GM23338 (cell line): Measurements from ENCODE around the gene SPATS1. TPM values are rescaled to one million over a fixed set of nuclear protein-coding genes. Genes with fewer than 3 reads are reported as not detected.

Experiments used
- ATAC-seq: fragments of 200-7000 bp; cut with Tn5 transposase; 3 replicates; pipeline ENCODE4 v1.9.1; 2020
- DNase-seq: peaks from one replicate; pipeline ENCODE4 v3.0.0-alpha.2; 2015; ENCODE audit warnings: low spot score
- H2AFZ ChIP-seq: fragments of 200-600 bp; sonication (generic); 2 replicates; pipeline ENCODE4 v1.8.0; 2016; ENCODE audit warnings: antibody characterized with exemption, mild to moderate bottlenecking, moderate library complexity
- H3F3A ChIP-seq: fragments of 200-600 bp; sonication (generic); replicated peaks from 2 replicates; pipeline ENCODE4 v1.8.0; 2017; ENCODE audit warnings: antibody characterized with exemption, mixed run types, low read depth
- H3K27ac ChIP-seq: fragments of 200-600 bp; sonication (generic); 2 replicates; pipeline ENCODE4 v1.6.1; 2016; ENCODE audit warnings: low read depth
- H3K27me3 ChIP-seq: fragments of 200-600 bp; sonication (generic); 2 replicates; pipeline ENCODE4 v1.8.0; 2016; ENCODE audit warnings: mild to moderate bottlenecking, mixed run types, moderate library complexity; ENCODE audit not compliant: insufficient read depth
- H3K36me3 ChIP-seq: fragments of 200-600 bp; sonication (generic); 2 replicates; pipeline ENCODE4 v1.8.0; 2016; ENCODE audit warnings: mild to moderate bottlenecking; ENCODE audit not compliant: insufficient read depth
- H3K4me1 ChIP-seq: fragments of 200-600 bp; sonication (generic); 2 replicates; pipeline ENCODE4 v1.8.0; 2016; ENCODE audit warnings: mild to moderate bottlenecking, moderate library complexity; ENCODE audit not compliant: insufficient read depth
- H3K4me2 ChIP-seq: fragments of 200-600 bp; sonication (generic); 2 replicates; pipeline ENCODE4 v1.7.1; 2017; ENCODE audit warnings: mixed run types
- H3K4me3 ChIP-seq: fragments of 200-600 bp; sonication (generic); 2 replicates; pipeline ENCODE4 v1.6.1; 2016; ENCODE audit warnings: mixed run types
- H3K79me2 ChIP-seq: fragments of 200-600 bp; sonication (generic); replicated peaks from 2 replicates; pipeline ENCODE4 v1.8.0; 2017; ENCODE audit warnings: mild to moderate bottlenecking; ENCODE audit not compliant: insufficient read depth
- H3K9me2 ChIP-seq: fragments of 200-600 bp; sonication (generic); 2 replicates; pipeline ENCODE4 v1.8.0; 2017; ENCODE audit not compliant: insufficient read depth
- H4K20me1 ChIP-seq: fragments of 200-600 bp; sonication (generic); replicated peaks from 2 replicates; pipeline ENCODE4 v1.8.0; 2017; ENCODE audit warnings: mild to moderate bottlenecking; ENCODE audit not compliant: insufficient read depth
- H3K27ac Mint-ChIP-seq: 2 replicates; pipeline ENCODE4 v1.8.0; 2020; ENCODE audit warnings: inconsistent platforms, mild to moderate bottlenecking, moderate library complexity, mixed read lengths
- H3K27me3 Mint-ChIP-seq: 3 replicates; pipeline ENCODE4 v1.8.0; 2022; ENCODE audit warnings: low read depth, mild to moderate bottlenecking, moderate library complexity, mixed read lengths, inconsistent platforms; ENCODE audit not compliant: insufficient read depth, poor library complexity
- H3K36me3 Mint-ChIP-seq: 3 replicates; pipeline ENCODE4 v1.8.0; 2021; ENCODE audit warnings: low read depth, mild to moderate bottlenecking, inconsistent platforms, moderate library complexity, mixed read lengths
- H3K4me1 Mint-ChIP-seq: 3 replicates; pipeline ENCODE4 v1.8.0; 2020; ENCODE audit warnings: mild to moderate bottlenecking, inconsistent platforms, mixed read lengths
- H3K4me3 Mint-ChIP-seq: 3 replicates; pipeline ENCODE4 v1.8.0; 2021; ENCODE audit warnings: moderate library complexity, mild to moderate bottlenecking, inconsistent platforms, mixed read lengths
- H3K9me3 Mint-ChIP-seq: 3 replicates; pipeline ENCODE4 v1.8.0; 2020; ENCODE audit warnings: moderate library complexity, mild to moderate bottlenecking, inconsistent platforms, mixed read lengths
- CREB1 ChIP-seq: fragments of 250-450 bp; sonication (Bioruptor Pico); IDR thresholded peaks from 2 replicates; pipeline ENCODE4 v1.5.0; 2020; ENCODE audit warnings: low read depth, mild to moderate bottlenecking, moderate library complexity
- EZH2 ChIP-seq: fragments of 200-600 bp; sonication (generic); IDR thresholded peaks from one replicate; pipeline ENCODE4 v1.8.0; 2017; ENCODE audit warnings: antibody characterized with exemption, mild to moderate bottlenecking, low read depth; ENCODE audit not compliant: unreplicated experiment
- EZH2phosphoT487 ChIP-seq: fragments of 200-600 bp; sonication (generic); IDR thresholded peaks from one replicate; pipeline ENCODE4 v1.8.1; 2018; ENCODE audit warnings: antibody characterized with exemption; ENCODE audit not compliant: unreplicated experiment
- JUNB ChIP-seq: IDR thresholded peaks from one replicate; pipeline ENCODE4 v1.6.1; 2016; ENCODE audit warnings: antibody characterized with exemption; ENCODE audit not compliant: unreplicated experiment
- NANOG ChIP-seq: IDR thresholded peaks from 2 replicates; pipeline ENCODE4 v1.6.1; 2016; ENCODE audit warnings: antibody characterized with exemption, borderline replicate concordance
- POLR2AphosphoS5 ChIP-seq: IDR thresholded peaks from 2 replicates; pipeline ENCODE4 v1.6.1; 2016; ENCODE audit warnings: antibody characterized with exemption, low read depth
- STAT1 ChIP-seq: IDR thresholded peaks from one replicate; pipeline ENCODE4 v1.6.1; 2016; ENCODE audit warnings: antibody characterized with exemption; ENCODE audit not compliant: unreplicated experiment
- ZNF114 ChIP-seq: fragments of 250-450 bp; sonication (Bioruptor Pico); IDR thresholded peaks from 2 replicates; pipeline ENCODE4 v1.5.0; 2020; ENCODE audit warnings: mild to moderate bottlenecking, moderate library complexity
- ZNF331 ChIP-seq: fragments of 250-450 bp; sonication (Bioruptor Pico); IDR thresholded peaks from 2 replicates; pipeline ENCODE4 v1.5.0; 2020; ENCODE audit warnings: low read depth, mild to moderate bottlenecking, moderate library complexity
- polyA plus RNA-seq: library from polyadenylated mRNA; unstranded; fragments of >200 nt; fragmentation: Nextera tagmentation; extraction: Ambion mirVana; gene quantifications from 2 replicates; pipeline ENCODE4 v1.2.1, GENCODE V29; 2016
- total RNA-seq: library from RNA; depleted of rRNA; stranded (reverse); fragments of >200 nt; shearing (Covaris generic); gene quantifications from 2 replicates; pipeline ENCODE4 v1.2.3, GENCODE V29; 2014
- TF ChIP-seq, protein P1 (sequence below): IDR thresholded peaks from one replicate; pipeline ENCODE4 v1.6.1; 2018; ENCODE audit warnings: antibody characterized with exemption; ENCODE audit not compliant: unreplicated experiment
- TF ChIP-seq, protein P2 (sequence below), 2 experiments: fragments of 200-600 bp in 1 of 2; sonication (generic) in 1 of 2; conservative IDR thresholded peaks; 2 replicates each; pipeline versions ENCODE4 v1.5.1 to v1.6.1; 2016 to 2017; ENCODE audit warnings: antibody characterized with exemption in 2 of 2, low read depth in 2 of 2, mild to moderate bottlenecking in 2 of 2, moderate library complexity in 1 of 2
- TF ChIP-seq, protein P3 (sequence below): IDR thresholded peaks from 2 replicates; pipeline ENCODE4 v1.6.1; 2016; ENCODE audit warnings: antibody characterized with exemption
- TF ChIP-seq, protein P4 (sequence below): fragments of 250-450 bp; sonication (Bioruptor Pico); IDR thresholded peaks from 2 replicates; pipeline ENCODE4 v1.5.0; 2020; ENCODE audit warnings: mild to moderate bottlenecking, moderate library complexity

The SPATS1 gene
- total and polyA plus RNA-seq, 2 experiments from 2014 or later, result not detected

DNA sequence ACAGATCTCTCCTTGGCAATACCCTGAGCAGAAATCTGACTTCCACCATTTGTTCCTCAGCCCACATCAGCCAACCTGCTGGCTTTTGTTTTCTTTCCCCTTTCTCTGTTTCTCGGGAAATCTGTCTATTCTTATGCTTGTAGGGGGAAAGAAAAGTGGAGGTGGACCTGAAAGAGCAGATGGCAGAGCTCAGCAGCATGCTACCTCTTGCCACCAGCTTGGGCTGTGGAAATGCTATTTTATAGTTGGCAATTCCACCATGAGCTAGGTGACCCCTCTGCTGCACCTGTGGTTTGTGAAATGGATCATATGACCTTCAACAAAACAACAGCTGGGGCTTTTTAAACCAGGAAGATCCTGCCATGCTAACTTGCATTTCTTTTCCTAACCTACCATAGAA lies 6.8 kb upstream of the SPATS1 start:
- Mint-ChIP-seq H3K4me3 (no peak overlapping the region), H3K4me1 (peaks cover 17% of the 10 kb centered on the region), H3K9me3 (no peaks in the 10 kb centered on the region), H3K36me3 (no peaks in the 10 kb centered on the region), H3K27ac (no peak overlapping the region), H3K27me3 (peaks cover 2% of the 10 kb centered on the region)
- Histone ChIP-seq H3K79me2 (no peaks in the 10 kb centered on the region), H3K4me1 (peaks cover 12% of the 10 kb centered on the region; the same call in 1 of the 2 replicates), H4K20me1 (no peaks in the 10 kb centered on the region), H3K27ac (no peak overlapping the region), H3K9me2 (0 out of 2 replicates have a peak, but pooled peaks cover 4% of the 10 kb centered on the region), H3F3A (no peaks in the 10 kb centered on the region), H3K4me3 (no peak overlapping the region), H2AFZ (peak overlapping the region; percentile 74; the same call in 1 of the 2 replicates), H3K27me3 (no peaks in the 10 kb centered on the region), H3K36me3 (no peaks in the 10 kb centered on the region), H3K4me2 (no peak overlapping the region; the same call in 1 of the 2 replicates)
- DNase-seq, result no peak
- TF ChIP-seq, protein P1, sequence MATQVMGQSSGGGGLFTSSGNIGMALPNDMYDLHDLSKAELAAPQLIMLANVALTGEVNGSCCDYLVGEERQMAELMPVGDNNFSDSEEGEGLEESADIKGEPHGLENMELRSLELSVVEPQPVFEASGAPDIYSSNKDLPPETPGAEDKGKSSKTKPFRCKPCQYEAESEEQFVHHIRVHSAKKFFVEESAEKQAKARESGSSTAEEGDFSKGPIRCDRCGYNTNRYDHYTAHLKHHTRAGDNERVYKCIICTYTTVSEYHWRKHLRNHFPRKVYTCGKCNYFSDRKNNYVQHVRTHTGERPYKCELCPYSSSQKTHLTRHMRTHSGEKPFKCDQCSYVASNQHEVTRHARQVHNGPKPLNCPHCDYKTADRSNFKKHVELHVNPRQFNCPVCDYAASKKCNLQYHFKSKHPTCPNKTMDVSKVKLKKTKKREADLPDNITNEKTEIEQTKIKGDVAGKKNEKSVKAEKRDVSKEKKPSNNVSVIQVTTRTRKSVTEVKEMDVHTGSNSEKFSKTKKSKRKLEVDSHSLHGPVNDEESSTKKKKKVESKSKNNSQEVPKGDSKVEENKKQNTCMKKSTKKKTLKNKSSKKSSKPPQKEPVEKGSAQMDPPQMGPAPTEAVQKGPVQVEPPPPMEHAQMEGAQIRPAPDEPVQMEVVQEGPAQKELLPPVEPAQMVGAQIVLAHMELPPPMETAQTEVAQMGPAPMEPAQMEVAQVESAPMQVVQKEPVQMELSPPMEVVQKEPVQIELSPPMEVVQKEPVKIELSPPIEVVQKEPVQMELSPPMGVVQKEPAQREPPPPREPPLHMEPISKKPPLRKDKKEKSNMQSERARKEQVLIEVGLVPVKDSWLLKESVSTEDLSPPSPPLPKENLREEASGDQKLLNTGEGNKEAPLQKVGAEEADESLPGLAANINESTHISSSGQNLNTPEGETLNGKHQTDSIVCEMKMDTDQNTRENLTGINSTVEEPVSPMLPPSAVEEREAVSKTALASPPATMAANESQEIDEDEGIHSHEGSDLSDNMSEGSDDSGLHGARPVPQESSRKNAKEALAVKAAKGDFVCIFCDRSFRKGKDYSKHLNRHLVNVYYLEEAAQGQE, result no peak
- TF ChIP-seq, protein P2, sequence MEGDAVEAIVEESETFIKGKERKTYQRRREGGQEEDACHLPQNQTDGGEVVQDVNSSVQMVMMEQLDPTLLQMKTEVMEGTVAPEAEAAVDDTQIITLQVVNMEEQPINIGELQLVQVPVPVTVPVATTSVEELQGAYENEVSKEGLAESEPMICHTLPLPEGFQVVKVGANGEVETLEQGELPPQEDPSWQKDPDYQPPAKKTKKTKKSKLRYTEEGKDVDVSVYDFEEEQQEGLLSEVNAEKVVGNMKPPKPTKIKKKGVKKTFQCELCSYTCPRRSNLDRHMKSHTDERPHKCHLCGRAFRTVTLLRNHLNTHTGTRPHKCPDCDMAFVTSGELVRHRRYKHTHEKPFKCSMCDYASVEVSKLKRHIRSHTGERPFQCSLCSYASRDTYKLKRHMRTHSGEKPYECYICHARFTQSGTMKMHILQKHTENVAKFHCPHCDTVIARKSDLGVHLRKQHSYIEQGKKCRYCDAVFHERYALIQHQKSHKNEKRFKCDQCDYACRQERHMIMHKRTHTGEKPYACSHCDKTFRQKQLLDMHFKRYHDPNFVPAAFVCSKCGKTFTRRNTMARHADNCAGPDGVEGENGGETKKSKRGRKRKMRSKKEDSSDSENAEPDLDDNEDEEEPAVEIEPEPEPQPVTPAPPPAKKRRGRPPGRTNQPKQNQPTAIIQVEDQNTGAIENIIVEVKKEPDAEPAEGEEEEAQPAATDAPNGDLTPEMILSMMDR (conservative IDR thresholded peaks at IDR 0.05; ENCODE audit: low read depth in 2 of 2), result no peak
- TF ChIP-seq POLR2AphosphoS5 (no peak), NANOG (no peak), ZNF114 (no peak), CREB1 (no peak), EZH2 (no peak), ZNF331 (CRISPR knock-in tag) (no peak), STAT1 (no peak), JUNB (no peak), EZH2phosphoT487 (no peak)
- TF ChIP-seq, protein P3, sequence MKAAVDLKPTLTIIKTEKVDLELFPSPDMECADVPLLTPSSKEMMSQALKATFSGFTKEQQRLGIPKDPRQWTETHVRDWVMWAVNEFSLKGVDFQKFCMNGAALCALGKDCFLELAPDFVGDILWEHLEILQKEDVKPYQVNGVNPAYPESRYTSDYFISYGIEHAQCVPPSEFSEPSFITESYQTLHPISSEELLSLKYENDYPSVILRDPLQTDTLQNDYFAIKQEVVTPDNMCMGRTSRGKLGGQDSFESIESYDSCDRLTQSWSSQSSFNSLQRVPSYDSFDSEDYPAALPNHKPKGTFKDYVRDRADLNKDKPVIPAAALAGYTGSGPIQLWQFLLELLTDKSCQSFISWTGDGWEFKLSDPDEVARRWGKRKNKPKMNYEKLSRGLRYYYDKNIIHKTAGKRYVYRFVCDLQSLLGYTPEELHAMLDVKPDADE, result no peak
- TF ChIP-seq, protein P4, sequence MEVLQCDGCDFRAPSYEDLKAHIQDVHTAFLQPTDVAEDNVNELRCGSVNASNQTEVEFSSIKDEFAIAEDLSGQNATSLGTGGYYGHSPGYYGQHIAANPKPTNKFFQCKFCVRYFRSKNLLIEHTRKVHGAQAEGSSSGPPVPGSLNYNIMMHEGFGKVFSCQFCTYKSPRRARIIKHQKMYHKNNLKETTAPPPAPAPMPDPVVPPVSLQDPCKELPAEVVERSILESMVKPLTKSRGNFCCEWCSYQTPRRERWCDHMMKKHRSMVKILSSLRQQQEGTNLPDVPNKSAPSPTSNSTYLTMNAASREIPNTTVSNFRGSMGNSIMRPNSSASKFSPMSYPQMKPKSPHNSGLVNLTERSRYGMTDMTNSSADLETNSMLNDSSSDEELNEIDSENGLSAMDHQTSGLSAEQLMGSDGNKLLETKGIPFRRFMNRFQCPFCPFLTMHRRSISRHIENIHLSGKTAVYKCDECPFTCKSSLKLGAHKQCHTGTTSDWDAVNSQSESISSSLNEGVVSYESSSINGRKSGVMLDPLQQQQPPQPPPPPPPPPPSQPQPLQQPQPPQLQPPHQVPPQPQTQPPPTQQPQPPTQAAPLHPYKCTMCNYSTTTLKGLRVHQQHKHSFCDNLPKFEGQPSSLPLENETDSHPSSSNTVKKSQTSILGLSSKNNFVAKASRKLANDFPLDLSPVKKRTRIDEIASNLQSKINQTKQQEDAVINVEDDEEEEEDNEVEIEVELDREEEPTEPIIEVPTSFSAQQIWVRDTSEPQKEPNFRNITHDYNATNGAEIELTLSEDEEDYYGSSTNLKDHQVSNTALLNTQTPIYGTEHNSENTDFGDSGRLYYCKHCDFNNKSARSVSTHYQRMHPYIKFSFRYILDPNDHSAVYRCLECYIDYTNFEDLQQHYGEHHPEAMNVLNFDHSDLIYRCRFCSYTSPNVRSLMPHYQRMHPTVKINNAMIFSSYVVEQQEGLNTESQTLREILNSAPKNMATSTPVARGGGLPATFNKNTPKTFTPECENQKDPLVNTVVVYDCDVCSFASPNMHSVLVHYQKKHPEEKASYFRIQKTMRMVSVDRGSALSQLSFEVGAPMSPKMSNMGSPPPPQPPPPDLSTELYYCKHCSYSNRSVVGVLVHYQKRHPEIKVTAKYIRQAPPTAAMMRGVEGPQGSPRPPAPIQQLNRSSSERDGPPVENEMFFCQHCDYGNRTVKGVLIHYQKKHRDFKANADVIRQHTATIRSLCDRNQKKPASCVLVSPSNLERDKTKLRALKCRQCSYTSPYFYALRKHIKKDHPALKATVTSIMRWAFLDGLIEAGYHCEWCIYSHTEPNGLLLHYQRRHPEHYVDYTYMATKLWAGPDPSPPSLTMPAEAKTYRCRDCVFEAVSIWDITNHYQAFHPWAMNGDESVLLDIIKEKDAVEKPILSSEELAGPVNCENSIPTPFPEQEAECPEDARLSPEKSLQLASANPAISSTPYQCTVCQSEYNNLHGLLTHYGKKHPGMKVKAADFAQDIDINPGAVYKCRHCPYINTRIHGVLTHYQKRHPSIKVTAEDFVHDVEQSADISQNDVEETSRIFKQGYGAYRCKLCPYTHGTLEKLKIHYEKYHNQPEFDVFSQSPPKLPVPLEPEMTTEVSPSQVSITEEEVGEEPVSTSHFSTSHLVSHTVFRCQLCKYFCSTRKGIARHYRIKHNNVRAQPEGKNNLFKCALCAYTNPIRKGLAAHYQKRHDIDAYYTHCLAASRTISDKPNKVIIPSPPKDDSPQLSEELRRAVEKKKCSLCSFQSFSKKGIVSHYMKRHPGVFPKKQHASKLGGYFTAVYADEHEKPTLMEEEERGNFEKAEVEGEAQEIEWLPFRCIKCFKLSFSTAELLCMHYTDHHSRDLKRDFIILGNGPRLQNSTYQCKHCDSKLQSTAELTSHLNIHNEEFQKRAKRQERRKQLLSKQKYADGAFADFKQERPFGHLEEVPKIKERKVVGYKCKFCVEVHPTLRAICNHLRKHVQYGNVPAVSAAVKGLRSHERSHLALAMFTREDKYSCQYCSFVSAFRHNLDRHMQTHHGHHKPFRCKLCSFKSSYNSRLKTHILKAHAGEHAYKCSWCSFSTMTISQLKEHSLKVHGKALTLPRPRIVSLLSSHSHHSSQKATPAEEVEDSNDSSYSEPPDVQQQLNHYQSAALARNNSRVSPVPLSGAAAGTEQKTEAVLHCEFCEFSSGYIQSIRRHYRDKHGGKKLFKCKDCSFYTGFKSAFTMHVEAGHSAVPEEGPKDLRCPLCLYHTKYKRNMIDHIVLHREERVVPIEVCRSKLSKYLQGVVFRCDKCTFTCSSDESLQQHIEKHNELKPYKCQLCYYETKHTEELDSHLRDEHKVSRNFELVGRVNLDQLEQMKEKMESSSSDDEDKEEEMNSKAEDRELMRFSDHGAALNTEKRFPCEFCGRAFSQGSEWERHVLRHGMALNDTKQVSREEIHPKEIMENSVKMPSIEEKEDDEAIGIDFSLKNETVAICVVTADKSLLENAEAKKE, result no peak
- no peak for ATAC-seq
